Keratinocyte (primary cell): ENCODE results near the gene PRRX1.

ENCODE experiments used
- EZH2 ChIP-seq: IDR thresholded peaks from one replicate; pipeline ENCODE4 v1.6.1; 2012; ENCODE audit warnings: inconsistent platforms, mild to moderate bottlenecking, low read length, moderate library complexity
- TF ChIP-seq, protein P1 (sequence below), 3 experiments: IDR thresholded peaks in 1 of 3; conservative IDR thresholded peaks in 1 of 3; optimal IDR thresholded peaks in 1 of 3; 2 replicates in 2 of 3; 3 replicates in 1 of 3; pipeline versions ENCODE3 to v1.5.1; 2011; ENCODE audit warnings: low read length in 3 of 3, mild to moderate bottlenecking in 3 of 3, moderate library complexity in 2 of 3, control low read depth in 1 of 3, inconsistent platforms in 1 of 3; ENCODE audit not compliant: insufficient read depth in 2 of 3; ENCODE audit errors: extremely low read depth in 1 of 3

DNA sequence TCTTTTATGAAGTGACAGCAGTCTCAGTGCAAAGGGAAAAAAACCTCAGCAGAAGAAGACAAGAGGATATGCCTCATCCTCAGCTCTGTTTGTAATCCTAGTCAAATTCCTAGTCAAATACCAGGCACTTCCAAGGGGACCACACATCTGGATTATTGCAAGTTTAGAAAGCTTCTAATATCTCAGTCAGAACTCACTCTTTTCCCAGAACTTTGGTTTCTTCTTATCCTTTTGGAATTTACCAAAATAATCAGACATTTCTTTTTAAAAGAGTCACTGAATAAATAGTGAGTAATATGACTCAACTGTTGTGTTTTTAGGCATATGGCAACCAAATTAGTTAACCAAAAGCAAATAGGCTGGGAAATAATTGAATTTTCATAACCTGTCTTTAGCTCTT is 47.8 kb downstream of the PRRX1 start:
- TF ChIP-seq, protein P1, sequence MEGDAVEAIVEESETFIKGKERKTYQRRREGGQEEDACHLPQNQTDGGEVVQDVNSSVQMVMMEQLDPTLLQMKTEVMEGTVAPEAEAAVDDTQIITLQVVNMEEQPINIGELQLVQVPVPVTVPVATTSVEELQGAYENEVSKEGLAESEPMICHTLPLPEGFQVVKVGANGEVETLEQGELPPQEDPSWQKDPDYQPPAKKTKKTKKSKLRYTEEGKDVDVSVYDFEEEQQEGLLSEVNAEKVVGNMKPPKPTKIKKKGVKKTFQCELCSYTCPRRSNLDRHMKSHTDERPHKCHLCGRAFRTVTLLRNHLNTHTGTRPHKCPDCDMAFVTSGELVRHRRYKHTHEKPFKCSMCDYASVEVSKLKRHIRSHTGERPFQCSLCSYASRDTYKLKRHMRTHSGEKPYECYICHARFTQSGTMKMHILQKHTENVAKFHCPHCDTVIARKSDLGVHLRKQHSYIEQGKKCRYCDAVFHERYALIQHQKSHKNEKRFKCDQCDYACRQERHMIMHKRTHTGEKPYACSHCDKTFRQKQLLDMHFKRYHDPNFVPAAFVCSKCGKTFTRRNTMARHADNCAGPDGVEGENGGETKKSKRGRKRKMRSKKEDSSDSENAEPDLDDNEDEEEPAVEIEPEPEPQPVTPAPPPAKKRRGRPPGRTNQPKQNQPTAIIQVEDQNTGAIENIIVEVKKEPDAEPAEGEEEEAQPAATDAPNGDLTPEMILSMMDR (optimal IDR thresholded peaks at IDR 0.05 in 1 of 3, IDR thresholded peaks at IDR 0.05 in 1 of 3, conservative IDR thresholded peaks at IDR 0.05 in 1 of 3; ENCODE audit: extremely low read depth in 1 of 3, insufficient read depth in 2 of 3, low read length in 3 of 3) = no peak
- no peak for TF ChIP-seq EZH2
